NK-92 treated with Interleukin-12 subunit alpha and Interleukin-12 subunit beta, amount 100 ng/mL, for 24 hours (cell line): ENCODE data around the gene EIPR1.
"Not testable (repeated sequence)": the region's sequence is repeated elsewhere in the genome, so short reads cannot be mapped to it uniquely, and the experiment has no call there.

Source experiments
- DNase-seq: peaks from one replicate; lab custom pipeline; 2025; lab: John Stamatoyannopoulos, UW

Gene EIPR1

DNA sequence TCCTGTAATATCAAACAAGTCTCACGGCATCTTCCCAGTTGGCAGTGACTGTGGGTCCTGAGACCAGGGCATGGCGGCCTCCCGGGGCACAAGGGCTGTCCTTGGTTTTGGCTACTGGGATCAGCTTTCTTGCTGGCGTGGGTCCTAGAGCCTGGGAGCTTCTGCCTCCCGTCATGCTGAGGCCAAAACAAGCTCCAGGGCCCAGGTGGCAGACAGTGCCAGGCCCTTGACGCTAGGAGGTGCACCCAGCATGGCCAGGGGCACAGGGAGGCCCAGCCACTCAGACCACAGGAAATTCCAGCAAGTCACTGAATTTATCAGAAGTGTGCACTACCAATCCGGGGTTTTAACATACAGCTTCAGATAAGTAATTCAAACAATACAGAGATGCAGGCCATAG, 184.7 kb downstream of the EIPR1 start:
- no peak for DNase-seq

DNA sequence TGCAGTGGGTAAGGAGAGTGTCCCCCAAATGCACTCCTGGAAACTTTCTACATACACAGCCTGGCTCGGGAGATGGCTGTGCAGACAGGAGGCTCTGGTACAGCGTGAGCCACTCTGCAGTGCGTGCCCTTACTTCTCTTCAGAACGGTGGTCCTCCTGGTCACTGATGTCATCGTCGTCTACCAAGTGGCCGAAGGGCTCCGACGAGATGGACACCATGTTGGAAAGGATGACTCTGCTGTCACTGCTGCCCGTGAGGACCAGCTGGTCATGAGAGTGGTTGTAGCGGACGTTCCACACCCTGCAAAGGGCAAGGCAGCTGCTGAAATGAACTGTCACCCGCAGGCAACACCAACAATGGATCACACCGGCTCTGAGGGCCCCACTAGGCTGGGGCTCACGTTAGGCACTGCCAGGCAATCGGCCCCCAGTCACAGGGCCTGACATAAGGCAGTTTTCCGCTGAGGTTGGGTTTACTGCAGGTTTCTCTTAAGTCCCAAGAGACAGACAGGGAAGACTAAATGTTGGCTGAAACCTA, 185.3 kb downstream of the EIPR1 start:
- DNase-seq, result no peak

DNA sequence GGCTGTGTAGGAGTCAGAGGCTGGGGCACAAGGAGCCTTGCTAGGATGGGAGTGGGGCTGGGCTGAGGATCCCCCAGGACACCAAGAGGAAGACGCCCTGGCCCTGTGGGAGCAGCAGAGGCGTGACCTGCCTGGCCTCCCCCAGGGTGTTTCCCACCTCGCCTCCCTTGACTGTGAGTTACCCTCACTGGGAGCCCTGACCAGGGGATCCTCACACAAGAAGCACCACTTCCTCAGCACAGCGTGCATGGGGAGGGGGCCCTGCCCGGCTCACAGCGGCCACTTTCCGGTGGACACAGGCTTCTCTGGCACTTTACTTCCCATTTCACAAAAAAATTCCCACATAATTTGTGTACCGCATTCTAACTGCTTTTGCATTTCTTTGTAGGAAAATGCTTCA, 187.7 kb downstream of the EIPR1 start:
- DNase-seq, result no peak

DNA sequence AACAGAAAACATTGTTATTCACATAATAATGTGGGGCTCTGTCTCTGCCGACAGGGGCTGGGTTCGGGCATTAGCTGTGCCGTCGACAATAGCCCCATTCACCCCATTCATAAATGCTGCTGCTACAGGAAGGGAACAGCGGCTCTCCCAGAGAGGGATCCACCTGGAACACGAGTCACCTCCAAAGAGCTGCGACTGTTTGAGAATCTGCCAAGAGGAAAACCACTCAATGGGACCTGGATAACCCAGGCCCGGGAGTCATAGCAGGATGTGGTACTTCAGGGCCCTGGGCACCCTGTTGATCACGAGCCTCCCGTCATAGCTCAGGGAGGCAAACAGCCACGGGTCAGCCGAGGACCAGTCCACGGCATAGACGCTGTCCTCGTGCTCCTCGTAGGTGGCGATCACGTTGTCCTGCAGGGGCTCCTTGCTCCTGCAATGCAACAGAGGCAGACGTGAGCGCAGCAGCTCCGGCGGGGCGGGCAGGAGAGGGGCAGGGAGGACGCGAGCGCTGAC, 188.5 kb downstream of the EIPR1 start:
- no peak for DNase-seq

DNA sequence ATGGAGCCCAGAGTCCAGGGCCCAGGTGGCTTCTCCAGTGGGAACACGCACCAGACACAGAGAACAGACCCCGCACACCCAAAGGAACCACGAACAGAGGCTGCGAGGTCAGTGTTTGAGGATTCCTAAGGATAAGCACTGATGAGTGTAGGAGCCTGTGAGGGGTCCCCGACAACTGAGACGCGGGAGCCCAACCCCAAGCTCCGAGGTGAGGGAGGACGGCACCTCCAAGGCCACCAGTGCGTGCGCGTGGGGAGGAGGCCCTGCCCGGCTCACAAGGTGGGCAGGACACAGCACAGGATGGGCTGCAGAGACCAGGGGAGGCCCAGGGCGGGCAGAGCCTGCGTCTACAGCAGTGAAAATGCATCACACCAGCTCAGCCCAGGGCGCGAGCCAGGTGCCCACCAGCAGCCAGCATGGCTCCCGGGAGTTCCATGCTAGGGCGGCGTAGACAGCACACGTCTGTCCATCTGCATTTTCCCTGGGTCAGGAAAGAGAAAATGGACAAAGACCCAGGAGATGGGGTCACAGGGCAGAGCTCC, 189.1 kb downstream of the EIPR1 start:
- DNase-seq, result no peak

DNA sequence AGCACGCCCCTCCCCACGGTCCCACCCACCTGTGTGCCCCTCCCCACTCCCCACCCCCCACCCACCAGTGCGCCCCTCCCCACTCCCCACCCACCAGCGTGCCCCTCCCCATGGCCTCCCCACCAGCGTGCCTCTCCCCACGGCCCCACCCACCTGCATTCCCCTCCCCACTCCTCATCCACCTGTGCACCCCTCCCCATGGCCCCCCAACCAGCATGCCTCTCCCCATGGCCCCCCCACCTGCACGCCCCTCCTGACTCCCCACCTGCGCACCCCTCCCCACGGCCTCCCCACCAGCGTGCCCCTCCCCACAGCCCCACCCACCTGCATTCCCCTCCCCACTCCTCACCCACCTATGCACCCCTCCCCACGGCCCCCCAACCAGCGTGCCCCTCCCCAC, 190.2 kb downstream of the EIPR1 start:
- DNase-seq, result no peak

DNA sequence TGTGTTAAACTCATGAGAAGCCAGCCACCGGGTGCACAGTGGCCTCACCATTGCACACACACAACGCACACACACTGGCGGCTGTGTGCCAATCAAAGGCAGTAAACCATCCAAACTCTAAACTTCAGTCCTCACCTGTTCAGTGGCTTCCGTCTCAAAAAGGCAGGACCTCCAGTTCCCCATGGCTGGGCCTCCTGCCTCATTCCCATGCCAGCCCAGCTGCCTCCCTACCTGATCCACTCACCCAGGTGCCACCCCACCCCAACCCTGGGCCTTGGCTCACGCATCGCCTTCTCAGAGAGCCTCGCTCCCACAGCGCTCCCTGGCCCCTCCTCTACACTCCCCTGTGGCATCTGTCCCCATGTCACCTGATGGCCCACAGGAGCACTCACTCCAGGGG, 190.9 kb downstream of the EIPR1 start:
- no peak for DNase-seq

DNA sequence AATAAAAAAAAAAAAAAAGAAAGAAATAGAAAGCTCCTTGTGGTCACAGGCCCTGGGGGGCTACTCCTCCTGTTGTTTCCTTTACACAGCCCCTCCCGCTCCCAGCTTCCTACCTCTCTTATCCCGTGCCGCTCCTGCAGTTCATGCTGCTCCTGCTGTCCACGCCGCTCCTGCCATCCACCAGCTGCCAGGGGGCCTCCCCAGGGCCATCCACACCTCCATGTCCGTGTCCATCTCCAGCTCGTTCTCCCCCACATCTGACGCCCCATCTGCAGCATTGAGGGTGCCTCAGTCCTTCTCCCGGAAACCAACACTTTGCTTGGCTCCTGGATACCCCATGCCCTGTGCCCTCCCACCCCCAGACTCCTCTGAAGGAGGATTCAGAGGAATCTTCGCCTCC, 191.7 kb downstream of the EIPR1 start:
- no peak for DNase-seq

DNA sequence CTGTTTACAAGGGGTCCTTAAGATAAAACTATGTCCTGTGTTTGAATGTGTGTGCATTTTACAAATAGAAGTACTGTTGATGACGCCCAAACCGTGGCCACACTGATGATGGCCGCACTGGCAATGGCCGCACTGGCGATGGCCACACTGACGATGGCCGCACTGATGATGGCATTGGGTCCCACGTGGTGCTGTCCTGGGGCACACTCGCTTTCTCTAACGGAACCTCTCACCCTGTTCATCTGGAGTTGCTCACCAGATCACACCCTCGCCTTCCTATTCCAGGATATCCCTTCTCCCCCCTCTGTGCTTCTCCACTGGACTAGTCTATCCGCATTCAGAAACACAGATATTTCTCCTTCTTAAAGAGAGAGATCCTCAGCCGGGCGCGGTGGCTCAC, 192.4 kb downstream of the EIPR1 start:
- no peak for DNase-seq

DNA sequence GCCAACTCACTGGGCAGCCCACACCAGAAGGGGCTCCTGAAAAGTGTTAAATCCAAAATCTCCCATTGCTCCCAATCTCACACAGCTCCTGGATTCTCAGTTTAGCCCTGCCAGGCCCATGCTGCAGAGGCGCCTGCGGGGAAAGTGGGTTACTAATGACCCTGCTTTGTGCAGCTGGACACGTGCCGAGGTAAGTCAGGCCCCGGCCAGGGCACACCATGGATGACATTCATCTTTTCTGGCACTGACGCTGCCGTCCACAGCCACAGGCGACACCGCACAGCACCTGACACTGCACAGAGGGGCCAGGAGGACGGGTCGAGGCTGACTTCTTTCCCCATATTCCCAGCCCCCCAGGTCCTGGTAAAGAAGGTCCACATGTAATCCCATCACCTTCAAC, 193.5 kb downstream of the EIPR1 start:
- no peak for DNase-seq

DNA sequence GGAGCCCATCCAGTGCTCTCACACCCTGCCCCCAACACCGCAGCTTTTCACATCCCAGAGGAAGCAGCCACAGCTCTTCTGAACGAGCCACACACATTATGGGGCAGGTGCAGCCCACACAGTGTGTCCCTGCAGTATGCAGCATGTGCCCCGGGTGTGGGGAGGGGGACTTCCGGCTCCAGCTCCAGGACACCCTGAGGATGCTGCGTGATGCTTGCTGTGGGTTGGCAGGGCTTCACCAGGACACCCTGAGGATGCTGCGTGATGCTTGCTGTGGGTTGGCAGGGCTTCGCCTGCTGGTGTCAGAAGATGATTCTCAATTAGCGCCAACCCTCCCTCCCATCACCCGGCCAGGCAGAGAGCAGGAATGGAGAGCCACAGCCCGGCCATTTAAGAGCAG, 193.9 kb downstream of the EIPR1 start:
- DNase-seq, result no peak

DNA sequence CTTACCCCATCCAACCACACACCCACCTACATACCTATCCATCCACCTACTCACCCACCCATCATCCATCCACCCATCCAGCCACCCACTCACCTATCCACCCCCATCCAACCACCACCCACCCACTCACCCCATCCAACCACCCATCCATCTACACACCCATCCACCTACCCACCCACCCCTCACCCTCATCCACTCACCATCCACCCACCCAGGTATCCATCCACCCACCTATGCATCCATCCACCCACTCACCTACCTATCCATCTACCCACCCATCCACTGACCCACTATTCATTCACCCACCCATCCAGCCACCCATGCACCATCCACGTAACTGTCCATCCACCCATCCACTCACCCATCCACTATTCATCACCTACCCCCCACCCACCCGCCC, 194.8 kb downstream of the EIPR1 start:
- no peak for DNase-seq

DNA sequence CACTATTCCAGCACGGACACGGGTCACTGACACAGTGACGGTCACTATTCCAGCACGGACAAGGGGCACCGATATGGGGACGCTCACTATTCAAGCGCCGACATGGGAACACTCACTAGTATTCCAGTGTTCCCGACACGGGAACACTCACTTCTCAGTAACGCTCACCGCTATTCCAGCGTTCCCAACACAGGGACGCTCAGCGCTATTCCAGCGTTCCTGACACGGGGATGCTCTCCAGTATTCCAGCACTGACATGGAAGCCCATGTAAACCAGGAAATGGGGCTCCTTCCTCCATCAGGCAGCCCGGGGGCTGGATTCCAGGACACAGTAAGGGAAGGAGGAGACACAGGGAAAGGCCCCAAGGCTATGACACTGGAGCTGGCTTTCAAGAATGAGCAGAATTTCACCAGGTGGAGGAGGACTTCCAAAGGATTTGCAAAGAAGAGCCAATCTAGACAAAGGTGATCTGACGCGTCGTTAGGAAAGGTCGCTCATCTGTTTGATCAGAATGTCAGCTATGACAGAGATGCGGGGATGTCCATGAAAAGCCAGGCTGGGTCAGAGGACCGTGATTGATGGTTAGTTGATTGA, 196.1 kb downstream of the EIPR1 start:
- no peak for DNase-seq

DNA sequence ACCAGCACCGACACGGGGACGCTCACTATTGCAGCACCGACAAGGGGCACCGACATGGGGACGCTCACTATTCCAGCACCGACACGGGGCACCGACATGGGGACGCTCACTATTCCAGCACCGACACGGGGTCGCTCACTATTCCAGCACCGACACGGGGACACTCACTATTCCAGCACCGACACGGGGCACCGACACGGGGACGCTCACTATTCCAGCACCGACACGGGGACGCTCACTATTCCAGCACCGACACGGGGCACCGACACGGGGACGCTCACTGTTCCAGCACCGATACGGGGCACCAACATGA, 196.8 kb downstream of the EIPR1 start:
- DNase-seq, result not testable (repeated sequence)

DNA sequence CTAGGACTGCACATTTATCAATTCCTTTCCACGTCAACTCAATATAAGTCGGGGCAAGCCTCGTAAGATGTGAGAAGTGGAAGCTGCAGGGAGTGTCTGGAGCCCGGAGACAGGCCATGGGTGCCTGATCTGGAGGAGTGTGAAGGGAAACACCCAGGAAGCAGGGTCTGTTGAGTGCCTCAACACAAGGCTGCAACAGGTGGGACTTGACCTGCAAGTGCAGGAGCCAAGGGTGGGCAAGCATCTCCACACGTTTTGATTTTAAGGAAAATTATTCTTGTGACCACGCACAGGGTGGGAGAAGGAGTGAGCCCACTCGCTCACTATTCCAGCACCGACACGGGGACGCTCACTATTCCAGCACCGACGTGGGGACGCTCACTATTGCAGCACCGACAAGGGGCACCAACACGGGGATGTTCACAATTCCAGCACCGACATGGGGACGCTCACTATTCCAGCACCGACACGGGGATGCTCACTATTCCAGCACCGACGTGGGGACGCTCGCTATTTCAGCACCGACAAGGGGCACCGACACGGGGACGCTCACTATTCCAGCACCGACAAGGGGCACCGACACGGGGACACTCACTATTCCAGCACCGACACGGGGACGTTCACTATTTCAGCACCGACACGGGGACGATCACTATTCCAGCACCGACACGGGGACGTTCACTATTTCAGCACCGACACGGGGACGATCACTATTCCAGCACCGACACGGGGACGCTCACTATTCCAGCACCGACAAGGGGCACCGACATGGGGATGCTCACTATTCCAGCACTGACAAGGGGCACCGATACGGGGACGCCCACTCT, 197.3 kb downstream of the EIPR1 start:
- no peak for DNase-seq

DNA sequence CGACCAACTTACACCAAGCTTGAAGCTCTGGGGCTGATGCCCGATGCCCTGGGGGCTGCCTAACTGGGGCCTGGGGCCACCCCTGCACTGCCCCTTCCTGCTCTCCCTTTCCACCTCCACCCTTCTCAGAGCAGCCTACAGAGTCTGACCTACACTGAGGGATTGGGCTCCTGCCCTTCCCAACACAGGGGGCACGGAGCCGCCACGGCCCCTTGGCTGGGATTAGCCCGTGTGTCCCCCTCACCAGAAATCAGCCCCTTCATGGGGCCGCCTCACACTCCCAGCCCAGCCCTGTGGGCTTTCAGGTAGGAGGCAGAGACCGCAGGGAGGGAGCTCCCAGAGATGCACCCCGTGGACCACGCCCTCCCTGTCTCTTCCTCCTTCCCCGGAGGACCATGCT, 198.0 kb downstream of the EIPR1 start:
- no peak for DNase-seq

DNA sequence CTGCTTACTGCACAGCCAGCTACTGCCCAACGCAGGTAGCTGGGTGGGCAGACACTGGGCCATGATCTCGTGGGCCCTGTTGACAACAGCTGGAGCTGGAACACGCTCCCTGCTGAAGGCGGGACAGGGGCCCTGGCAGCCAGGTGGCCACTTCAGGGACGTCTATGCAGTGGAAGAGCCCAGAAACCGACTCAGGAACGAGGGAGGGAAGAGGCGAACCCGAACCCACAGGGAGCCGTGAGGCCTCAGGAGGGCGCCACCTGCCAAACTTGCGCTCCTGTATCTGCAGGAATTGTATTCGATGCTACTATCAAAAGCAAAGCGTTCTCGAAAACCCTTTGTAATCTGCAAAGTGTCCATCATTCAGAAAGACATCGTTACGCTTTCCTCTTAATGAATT, 198.4 kb downstream of the EIPR1 start:
- DNase-seq, result no peak

DNA sequence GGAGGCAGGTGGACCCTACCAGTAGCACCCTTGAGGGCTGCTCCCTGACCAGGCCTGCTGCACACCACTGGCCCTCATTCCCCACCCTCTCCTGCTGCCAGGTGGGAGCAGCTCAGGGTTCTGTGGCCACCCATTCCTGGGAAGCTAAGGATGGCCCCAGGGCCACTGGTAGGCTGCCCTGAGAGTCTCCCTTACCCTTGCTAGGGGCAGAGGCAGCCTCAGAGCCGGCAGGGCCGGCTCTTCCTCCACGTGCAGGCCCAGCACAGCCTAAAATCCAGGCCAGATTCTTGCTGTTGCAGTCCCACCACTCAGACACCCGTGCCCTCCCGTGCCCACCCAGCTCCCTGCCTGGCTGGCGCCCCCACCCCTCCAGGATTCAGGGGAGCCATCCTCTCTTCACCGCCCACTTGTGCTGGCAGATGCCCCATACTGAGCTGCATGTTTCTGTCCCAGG, 199.0 kb downstream of the EIPR1 start:
- no peak for DNase-seq

DNA sequence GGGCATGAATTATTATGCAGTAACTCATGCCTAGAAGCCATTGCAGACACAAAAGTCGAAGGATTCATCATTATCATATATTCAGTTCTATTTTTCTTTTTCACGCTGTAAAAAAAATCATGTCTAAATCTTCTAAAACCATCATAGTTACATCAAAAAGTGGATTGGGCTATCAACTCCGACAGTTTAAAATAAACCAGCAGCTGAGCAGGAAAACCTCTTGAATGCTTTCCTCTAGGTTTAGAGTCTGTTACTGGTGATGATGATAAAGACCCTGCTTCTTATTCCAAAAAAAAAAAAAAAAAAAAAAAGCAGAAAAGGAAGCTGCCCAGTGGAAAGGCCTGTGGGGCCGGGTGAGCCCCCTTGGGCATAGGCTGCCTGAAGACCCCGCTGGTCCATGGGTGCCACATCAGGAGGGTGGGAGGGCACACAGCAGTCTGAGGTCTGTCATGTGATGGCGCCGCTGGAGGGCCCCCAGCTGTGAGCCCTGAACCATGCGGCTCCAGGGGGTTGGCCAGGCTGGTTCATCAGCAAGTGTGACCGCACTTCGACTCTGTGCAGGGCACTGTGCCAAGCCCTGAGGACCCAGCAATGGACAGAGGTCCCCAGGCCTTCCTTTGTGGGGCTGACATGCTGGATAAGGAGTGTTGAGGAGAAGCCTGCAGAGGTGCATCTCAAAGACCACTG, 199.6 kb downstream of the EIPR1 start:
- DNase-seq, result no peak

DNA sequence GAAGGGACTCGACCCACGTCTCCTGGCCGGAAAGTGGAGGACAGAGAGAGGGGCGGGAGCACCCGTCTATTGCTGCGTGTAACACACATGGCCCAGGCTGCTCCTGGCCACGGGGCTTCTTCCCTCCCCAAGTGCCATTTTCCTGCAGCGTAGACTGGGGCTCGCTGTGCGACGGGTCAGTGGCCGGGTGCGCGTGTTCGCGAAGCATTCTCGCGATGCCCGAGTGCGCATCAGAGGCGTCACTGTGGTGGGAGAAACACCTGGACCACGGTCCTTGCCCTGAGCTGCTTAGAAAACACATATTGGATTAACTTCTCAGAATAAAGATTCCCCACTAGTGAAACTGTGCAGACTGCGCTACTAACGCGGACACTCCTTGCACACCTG, 200.8 kb downstream of the EIPR1 start:
- DNase-seq, result no peak

DNA sequence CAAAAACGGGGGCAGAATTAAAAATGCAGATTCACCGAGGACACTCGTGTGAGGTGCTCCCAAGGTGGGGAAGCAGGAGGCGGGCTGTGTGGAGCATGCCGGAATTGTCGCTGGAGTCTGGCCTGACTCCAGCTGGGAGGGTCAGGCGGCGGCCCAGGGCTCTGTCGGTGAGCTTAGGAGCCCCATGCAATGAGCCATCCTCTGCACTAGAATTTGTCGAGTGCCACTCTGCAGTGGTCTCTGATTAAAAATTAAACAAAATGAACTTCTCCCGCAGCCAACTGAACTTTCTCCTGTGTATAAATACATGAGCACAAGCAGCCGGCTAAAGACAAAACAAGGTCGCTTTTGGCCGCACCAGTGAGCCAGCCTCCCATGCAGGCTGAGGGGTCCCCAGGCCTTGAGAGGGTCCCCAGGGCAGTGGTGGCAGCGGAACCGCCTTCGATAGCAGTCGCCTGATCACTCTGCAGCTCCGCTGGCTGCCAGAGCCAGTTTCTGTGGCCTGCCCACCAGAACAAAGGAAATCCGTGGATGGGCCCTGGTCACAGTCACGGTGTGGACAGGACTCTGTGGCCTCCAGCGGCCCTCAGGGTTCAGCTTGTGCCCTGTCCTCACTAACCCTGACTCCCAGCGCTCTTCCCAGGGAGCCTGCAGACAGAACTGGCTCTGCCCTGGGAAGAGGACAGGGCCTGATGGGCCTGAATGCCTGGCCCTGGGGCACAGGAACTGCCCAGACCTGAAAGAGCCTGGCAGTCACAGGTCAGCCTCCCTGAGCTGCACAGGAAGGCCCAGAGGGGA, 201.3 kb downstream of the EIPR1 start:
- DNase-seq, result no peak

DNA sequence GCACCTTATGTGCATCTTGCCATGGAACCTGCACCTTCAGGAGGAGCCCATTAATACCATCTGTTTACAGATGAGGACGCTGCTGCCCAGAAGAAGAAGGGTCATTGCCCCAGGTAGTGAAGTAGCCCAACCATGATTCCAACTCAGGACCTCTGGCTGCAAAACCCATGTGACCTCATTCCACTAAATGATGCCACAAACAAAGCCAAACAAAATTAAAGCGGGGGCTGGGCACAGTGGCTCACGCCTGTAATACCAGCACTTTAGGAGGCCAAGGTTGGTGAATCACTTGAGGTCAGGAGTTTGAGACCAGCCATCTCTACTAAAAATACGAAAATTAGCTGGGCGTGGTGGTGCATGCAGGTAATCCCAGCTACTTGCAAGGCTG, 202.1 kb downstream of the EIPR1 start:
- no peak for DNase-seq
